GM11168 (cell line): ENCODE results near the gene RSPH6A.

Experiments
- in situ Hi-C: fragments of 300-500 bp; cut with MboI; formaldehyde crosslinking; loops from one replicate; pipeline ENCODE4 v1.12.0; 2022; ENCODE audit warnings: low sequenced_read_pairs; ENCODE audit not compliant: unreplicated experiment

Gene RSPH6A

DNA sequence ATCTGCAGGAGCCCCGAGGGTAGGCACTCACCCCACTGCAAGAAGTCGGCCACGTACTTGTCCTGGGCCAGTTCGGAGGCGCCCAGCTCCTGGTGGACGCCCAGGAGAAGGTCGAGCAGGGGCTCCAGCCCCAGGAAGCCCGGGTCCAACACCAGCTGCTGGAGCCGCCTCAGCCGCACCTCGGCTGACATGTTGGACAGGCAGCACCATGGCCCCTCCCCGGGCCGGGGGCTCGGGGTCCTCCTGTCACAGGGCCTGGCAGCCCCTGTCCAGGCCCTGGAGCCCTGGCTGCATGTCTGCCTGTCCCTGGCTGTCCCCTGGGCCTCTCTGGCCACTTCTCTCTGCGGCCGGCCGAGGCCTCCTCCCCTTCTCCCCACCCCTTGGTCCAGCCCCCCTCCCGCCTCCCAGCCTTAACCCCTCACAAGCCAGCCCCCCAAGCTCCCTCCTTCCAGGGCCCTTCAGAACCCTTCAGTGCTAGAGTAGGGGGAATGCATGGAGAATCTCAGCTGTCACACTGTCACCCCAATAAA is 32.9 kb downstream of the RSPH6A start, which contains the start of gene DMPK:
Gene DMPK (minus strand): TSS at position 329 of the 530 bp plus-strand sequence. CDS start 138 bp downstream, at position 191.
- in situ Hi-C loops = no loop called here

DNA sequence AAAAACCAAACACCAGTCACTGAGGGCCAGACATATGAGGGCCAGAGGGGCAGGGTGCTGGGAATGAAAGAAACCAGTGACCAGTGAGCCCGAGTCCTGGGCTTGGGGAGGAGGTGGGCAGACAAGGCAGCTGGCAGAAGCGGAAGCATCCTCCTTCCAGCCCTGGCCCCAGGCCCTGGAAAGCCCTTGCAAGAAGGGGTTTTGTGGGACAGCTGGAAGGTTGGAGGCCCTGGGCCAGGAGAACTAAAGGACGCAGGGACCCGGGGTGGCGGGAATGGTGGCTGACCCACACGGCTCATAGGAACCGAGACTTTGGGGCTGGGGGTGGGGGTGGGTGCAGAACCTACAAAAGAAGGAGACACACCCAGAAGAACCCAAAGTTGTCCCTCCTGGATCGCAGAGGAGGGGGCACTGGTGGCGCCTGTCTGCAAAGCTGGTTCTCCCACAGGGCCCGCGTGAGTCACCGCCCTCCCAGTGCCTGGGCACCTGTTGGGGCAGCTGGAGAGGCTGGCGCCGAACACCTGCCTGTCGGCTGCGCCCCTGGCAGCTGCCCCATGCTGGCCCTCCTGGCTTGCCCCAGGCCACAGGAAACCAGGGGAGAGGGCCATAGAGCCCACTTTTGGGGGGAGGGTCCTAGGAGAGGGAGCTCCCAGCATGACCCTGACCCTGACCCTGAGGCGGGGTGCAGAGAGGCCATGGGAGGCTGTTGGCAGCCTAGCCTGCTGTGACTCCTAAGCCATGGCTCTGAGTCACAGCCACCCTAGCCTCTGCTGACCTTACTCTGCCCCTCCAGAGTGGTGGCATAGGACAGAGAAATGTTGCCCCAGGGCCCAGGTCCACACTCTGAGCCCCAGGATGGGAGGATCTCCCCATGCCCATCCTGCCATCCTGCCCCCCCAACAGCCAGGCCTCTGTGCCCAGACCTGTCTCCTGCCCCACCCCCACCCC is 33.6 kb downstream of the RSPH6A start:
- in situ Hi-C loops = no loop called here

DNA sequence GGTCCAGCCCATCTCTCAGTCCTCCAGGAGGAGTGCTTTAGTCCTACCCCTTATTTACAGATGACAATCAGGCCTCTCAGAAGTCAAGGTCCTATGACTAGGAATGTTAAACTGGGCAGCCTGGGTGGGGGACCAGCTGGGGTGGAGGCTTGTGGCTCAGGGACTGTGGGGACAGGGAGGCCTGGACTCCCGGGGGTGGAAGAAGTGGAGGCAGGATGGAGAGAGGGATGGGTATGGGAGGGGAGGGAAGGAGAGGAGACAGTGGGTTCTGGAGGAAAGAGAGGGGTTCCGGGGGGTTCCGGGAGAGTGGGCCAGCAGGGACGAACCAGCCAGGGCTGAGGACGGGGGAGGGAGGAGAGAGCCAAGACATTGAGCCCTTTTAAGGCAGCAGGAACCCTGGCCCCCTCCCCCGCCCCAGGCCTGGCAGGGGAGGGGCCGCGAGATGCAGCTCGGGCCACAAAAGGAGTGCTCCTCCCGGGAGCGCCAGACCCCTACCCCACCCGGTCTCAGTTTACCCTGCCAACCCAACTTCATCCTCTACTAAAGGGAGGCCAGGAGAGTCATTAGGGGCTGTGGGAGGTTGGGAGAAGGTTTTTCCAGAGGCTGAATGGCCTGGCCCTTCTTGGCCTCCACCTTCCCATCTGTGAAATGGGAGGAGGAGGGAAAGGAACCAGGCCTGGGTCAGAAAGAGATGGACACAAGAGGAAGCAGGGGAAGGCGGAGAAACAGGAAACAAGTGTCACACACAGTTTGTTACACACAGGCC is 34.5 kb downstream of the RSPH6A start:
- in situ Hi-C loops = no loop called here

- in situ Hi-C loops = no loop called here
These were observed 35.0 kb downstream of the RSPH6A start for GRCh38 chr19:45780146-45780447.

- in situ Hi-C loops = no loop called here
These were observed 35.6 kb downstream of the RSPH6A start for GRCh38 chr19:45779231-45780145.

- in situ Hi-C loops = no loop called here
These were observed 37.0 kb downstream of the RSPH6A start for GRCh38 chr19:45778010-45778661.

DNA sequence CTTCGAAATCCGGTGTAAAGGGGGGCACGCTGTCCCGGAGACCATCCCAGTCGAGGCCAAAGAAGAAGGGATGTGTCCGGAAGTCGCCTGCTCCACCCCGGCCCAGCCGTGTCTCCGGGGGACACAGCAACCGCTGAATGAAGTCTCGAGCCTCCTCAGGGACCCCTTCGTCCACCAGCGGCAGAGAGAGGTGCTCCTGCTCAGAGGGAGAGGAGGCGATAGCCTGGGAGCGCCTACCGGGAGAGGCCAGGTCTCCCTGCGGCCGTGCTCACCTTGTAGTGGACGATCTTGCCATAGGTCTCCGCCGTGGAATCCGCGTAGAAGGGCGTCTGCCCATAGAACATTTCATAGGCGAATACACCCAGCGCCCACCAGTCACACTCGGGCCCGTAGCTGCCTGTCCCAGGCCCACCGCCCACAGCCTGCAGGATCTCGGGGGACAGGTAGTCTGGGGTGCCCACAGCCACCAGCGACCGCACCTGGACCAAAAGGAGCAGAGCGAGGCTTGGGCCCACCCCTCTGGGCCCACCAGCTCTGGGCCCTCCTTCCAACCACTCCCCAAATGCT is 37.6 kb downstream of the RSPH6A start:
- in situ Hi-C loops = no loop called here

DNA sequence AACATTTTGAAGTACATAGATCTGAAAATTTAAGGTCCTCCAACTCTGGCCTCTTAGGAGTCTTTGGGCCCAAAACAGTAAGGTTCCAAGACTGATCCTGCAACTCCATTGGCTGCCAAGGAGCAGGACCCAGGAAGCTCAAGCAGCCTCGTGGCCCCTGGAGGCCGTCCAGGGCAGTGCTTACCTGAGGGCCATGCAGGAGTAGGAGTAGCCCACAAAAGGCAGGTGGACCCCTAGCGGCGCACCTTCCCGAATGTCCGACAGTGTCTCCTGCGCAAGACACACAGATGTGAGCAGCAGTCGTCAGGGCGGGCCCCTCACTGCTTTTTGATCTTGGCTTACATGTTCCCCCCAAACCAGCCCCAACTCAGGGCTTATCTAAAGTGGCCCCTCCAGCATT is 40.3 kb downstream of the RSPH6A start:
- in situ Hi-C loops = no loop called here

GRCh38 chr19:45773384-45773783 is 41.7 kb downstream of the RSPH6A start:
- in situ Hi-C loops = no loop called here

DNA sequence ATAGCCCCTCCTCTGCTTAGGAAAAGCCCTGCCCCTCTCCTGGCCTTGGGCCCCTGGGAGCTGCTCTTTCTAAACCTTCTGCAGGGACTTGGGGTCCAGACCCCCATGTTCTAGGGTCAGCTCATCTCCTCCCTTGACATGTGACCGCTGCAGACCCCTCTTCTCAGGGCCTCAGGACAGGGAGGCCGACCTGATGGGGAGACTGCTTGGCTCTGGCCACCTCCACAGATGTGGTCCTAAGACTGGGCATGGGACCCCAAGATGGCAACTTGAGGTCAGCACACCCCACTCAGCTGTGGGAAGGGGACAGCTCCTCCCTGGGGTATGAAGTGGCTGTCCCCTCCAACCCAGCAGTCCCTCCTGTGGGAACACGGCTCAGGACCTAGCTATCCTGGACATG is 42.2 kb downstream of the RSPH6A start:
- in situ Hi-C loops = no loop called here

- in situ Hi-C loops = no loop called here
These were observed 42.8 kb downstream of the RSPH6A start for GRCh38 chr19:45772130-45772840.

- in situ Hi-C loops = no loop called here
These were observed 43.7 kb downstream of the RSPH6A start for GRCh38 chr19:45771311-45771933.

- in situ Hi-C loops = no loop called here
These were observed 44.7 kb downstream of the RSPH6A start for GRCh38 chr19:45770192-45771101.

DNA sequence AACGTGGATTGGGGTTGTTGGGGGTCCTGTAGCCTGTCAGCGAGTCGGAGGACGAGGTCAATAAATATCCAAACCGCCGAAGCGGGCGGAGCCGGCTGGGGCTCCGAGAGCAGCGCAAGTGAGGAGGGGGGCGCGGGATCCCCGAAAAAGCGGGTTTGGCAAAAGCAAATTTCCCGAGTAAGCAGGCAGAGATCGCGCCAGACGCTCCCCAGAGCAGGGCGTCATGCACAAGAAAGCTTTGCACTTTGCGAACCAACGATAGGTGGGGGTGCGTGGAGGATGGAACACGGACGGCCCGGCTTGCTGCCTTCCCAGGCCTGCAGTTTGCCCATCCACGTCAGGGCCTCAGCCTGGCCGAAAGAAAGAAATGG is 45.3 kb downstream of the RSPH6A start:
- in situ Hi-C loops = no loop called here

GRCh38 chr19:45768984-45769782 is 45.9 kb downstream of the RSPH6A start, which contains the start of gene SIX5:
Gene SIX5 (minus strand): TSS chr19:45769252. CDS start chr19:45768844, 408 bp downstream.
- in situ Hi-C loops = no loop called here

DNA sequence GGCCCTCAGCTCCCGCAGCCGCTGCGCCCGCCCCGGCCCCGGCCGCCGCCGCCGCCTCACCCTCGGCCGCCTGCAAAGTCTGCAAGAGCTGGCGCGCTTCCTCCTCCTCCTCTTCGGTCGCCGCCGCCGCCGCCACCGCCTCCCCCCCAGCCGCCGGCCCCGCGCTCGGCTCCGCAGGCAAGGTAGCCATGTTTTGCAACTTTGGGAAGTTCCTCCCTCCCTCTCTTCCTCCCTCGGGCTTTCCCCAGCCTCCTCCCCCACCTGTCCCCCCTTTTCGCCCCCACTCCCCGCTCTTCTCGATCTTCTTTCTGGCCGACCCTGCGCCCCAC is 46.5 kb downstream of the RSPH6A start:
- in situ Hi-C loops = no loop called here
